GM18499 (cell line): ENCODE results near the gene TAS2R20.
"Not testable (repeated sequence)": the region's sequence is repeated elsewhere in the genome, so short reads cannot be mapped to it uniquely, and the experiment has no call there.

Experiments used
- ATAC-seq: cut with Tn5 transposase; IDR thresholded peaks from one replicate; pipeline ENCODE4 v1.9.1; 2021; ENCODE audit warnings: moderate number of reproducible peaks; ENCODE audit not compliant: insufficient read depth, unreplicated experiment

The TAS2R20 gene

GRCh38 chr12:10998204-10998603 is at the start of gene TAS2R20:
TAS2R20 (minus strand) TSS chr12:10998304; CDS start chr12:10997875, 429 bp downstream.
- ATAC-seq, result no peak

GRCh38 chr12:11041366-11041765 is 43.3 kb upstream of the TAS2R20 start:
- not testable (repeated sequence) for ATAC-seq

- ATAC-seq, result no peak
Measured at GRCh38 chr12:11040162-11040561, 42.1 kb upstream of the TAS2R20 start.

- no peak for ATAC-seq
Measured at GRCh38 chr12:11039171-11039570, 41.1 kb upstream of the TAS2R20 start.

GRCh38 chr12:11033959-11034358 is 35.9 kb upstream of the TAS2R20 start:
- not testable (repeated sequence) for ATAC-seq

- ATAC-seq, result no peak
Measured at GRCh38 chr12:11031307-11031706, 33.2 kb upstream of the TAS2R20 start, which contains the start of gene TAS2R31. TAS2R31 (minus strand) TSS chr12:11031407; CDS start chr12:11031335, 72 bp downstream.

GRCh38 chr12:11026118-11026517 is 28.0 kb upstream of the TAS2R20 start:
- no peak for ATAC-seq

GRCh38 chr12:11023387-11023786 is 25.3 kb upstream of the TAS2R20 start:
- no peak for ATAC-seq

GRCh38 chr12:11022520-11022919 is 24.4 kb upstream of the TAS2R20 start, which contains the start of gene TAS2R19:
TAS2R19 (minus strand) TSS chr12:11022620; CDS start chr12:11022571, 49 bp downstream.
- ATAC-seq, result no peak

GRCh38 chr12:11016937-11017336 is 18.8 kb upstream of the TAS2R20 start:
- no peak for ATAC-seq

GRCh38 chr12:11015775-11016430 is 17.8 kb upstream of the TAS2R20 start:
- ATAC-seq, result no peak

- no peak for ATAC-seq
Measured at GRCh38 chr12:11014234-11014633, 16.1 kb upstream of the TAS2R20 start.

- no peak for ATAC-seq
Measured at GRCh38 chr12:11007608-11008007, 9.5 kb upstream of the TAS2R20 start.

- ATAC-seq, result no peak
Measured at GRCh38 chr12:10994307-10994706, 3.8 kb downstream of the TAS2R20 start.

GRCh38 chr12:10989107-10989506 is 9.0 kb downstream of the TAS2R20 start:
- no peak for ATAC-seq

GRCh38 chr12:10986812-10987211 is 11.3 kb downstream of the TAS2R20 start, which contains the start of gene TAS2R50:
TAS2R50 (minus strand) TSS chr12:10986912; CDS start chr12:10986860, 52 bp downstream.
- ATAC-seq, result no peak

GRCh38 chr12:10982244-10982643 is 15.9 kb downstream of the TAS2R20 start:
- ATAC-seq, result no peak

GRCh38 chr12:10974965-10975364 is 23.1 kb downstream of the TAS2R20 start:
- ATAC-seq, result no peak

- ATAC-seq, result no peak
Measured at GRCh38 chr12:10968765-10969456, 29.2 kb downstream of the TAS2R20 start.

GRCh38 chr12:10967409-10967808 is 30.7 kb downstream of the TAS2R20 start:
- no peak for ATAC-seq

- no peak for ATAC-seq
Measured at GRCh38 chr12:10966314-10966713, 31.8 kb downstream of the TAS2R20 start.
